H9 (cell line): ENCODE data around the gene DHRSX. TPM values are rescaled to one million over a fixed set of nuclear protein-coding genes. Genes with fewer than 3 reads are reported as not detected.
"Not testable (repeated sequence)": the region's sequence is repeated elsewhere in the genome, so short reads cannot be mapped to it uniquely, and the experiment has no call there.

Experiments used
- DNase-seq: peaks from one replicate; pipeline ENCODE4 v3.0.0-alpha.2; 2017
- H2AFZ ChIP-seq: one replicate; pipeline ENCODE4 v1.6.1; 2013; ENCODE audit warnings: mild to moderate bottlenecking, low read length, control low read depth, moderate library complexity
- H2AK5ac ChIP-seq: 2 replicates; pipeline ENCODE4 v1.6.1; 2013; ENCODE audit warnings: low read length, control low read depth, mixed read lengths; ENCODE audit not compliant: insufficient read length
- H2BK120ac ChIP-seq: one replicate; pipeline ENCODE4 v1.6.1; 2013; ENCODE audit warnings: low read depth, mild to moderate bottlenecking, low read length, control low read depth, inconsistent platforms; ENCODE audit not compliant: poor library complexity, severe bottlenecking
- H2BK12ac ChIP-seq: 2 replicates; pipeline ENCODE4 v1.6.1; 2013; ENCODE audit warnings: low read length, control low read depth, mixed read lengths, low read depth; ENCODE audit not compliant: insufficient read length
- H2BK15ac ChIP-seq: 2 replicates; pipeline ENCODE4 v1.6.1; 2013; ENCODE audit warnings: low read depth, low read length, control low read depth
- H2BK20ac ChIP-seq: one replicate; pipeline ENCODE4 v1.6.1; 2013; ENCODE audit warnings: low read depth, mild to moderate bottlenecking, low read length, control low read depth, inconsistent platforms; ENCODE audit not compliant: poor library complexity, severe bottlenecking
- H2BK5ac ChIP-seq: 2 replicates; pipeline ENCODE4 v1.6.1; 2013; ENCODE audit warnings: low read length, control low read depth, mixed read lengths; ENCODE audit not compliant: insufficient read length
- H3K14ac ChIP-seq: 2 replicates; pipeline ENCODE4 v1.6.1; 2013; ENCODE audit warnings: low read length, control low read depth; ENCODE audit not compliant: insufficient read depth
- H3K18ac ChIP-seq: 2 replicates; pipeline ENCODE4 v1.6.1; 2013; ENCODE audit warnings: low read depth, mild to moderate bottlenecking, mixed read lengths, low read length, control low read depth; ENCODE audit not compliant: insufficient read length
- H3K23ac ChIP-seq: 2 replicates; pipeline ENCODE4 v1.6.1; 2013; ENCODE audit warnings: low read length, control low read depth, mixed read lengths, low read depth; ENCODE audit not compliant: insufficient read length
- H3K23me2 ChIP-seq: 2 replicates; pipeline ENCODE4 v1.6.1; 2013; ENCODE audit warnings: low read depth, mild to moderate bottlenecking, mixed read lengths, low read length, control low read depth; ENCODE audit not compliant: insufficient read length, poor library complexity, severe bottlenecking
- H3K27ac ChIP-seq: 2 replicates; pipeline ENCODE4 v1.5.1; 2013; ENCODE audit warnings: low read length, control low read depth, mixed read lengths, low read depth; ENCODE audit not compliant: insufficient read length
- H3K27me3 ChIP-seq: 2 replicates; pipeline ENCODE4 v1.6.1; 2013; ENCODE audit warnings: low read length, control low read depth, inconsistent platforms; ENCODE audit not compliant: insufficient read depth
- H3K4ac ChIP-seq: 2 replicates; pipeline ENCODE4 v1.6.1; 2013; ENCODE audit warnings: low read depth, mild to moderate bottlenecking, control low read depth, inconsistent platforms, low read length, moderate library complexity
- H3K4me1 ChIP-seq: 2 replicates; pipeline ENCODE4 v1.6.1; 2013; ENCODE audit warnings: low read length, control low read depth, inconsistent platforms; ENCODE audit not compliant: insufficient read depth
- H3K4me2 ChIP-seq: 2 replicates; pipeline ENCODE4 v1.6.1; 2013; ENCODE audit warnings: low read length, control low read depth, mixed read lengths; ENCODE audit not compliant: insufficient read length, insufficient read depth
- H3K56ac ChIP-seq: 2 replicates; pipeline ENCODE4 v1.6.1; 2013; ENCODE audit warnings: low read depth, mild to moderate bottlenecking, mixed read lengths, low read length, control low read depth; ENCODE audit not compliant: insufficient read length
- H3K79me1 ChIP-seq: 2 replicates; pipeline ENCODE4 v1.6.1; 2013; ENCODE audit warnings: low read depth, mild to moderate bottlenecking, moderate library complexity, low read length, control low read depth, inconsistent platforms; ENCODE audit not compliant: insufficient read depth, poor library complexity, severe bottlenecking
- H3K79me2 ChIP-seq: 2 replicates; pipeline ENCODE4 v1.6.1; 2013; ENCODE audit warnings: low read length, control low read depth, inconsistent platforms; ENCODE audit not compliant: insufficient read depth
- H3K9ac ChIP-seq: 2 replicates; pipeline ENCODE4 v1.6.1; 2013; ENCODE audit warnings: low read length, control low read depth, mixed read lengths; ENCODE audit not compliant: insufficient read length; ENCODE audit errors: extremely low read depth
- H3K9me3 ChIP-seq: one replicate; pipeline ENCODE4 v1.6.1; 2013; ENCODE audit warnings: low read depth, low read length, inconsistent platforms; ENCODE audit not compliant: control insufficient read depth
- H3T11ph ChIP-seq: one replicate; pipeline ENCODE4 v1.6.1; 2013; ENCODE audit warnings: mild to moderate bottlenecking, low read length, control low read depth, inconsistent platforms
- H4K20me1 ChIP-seq: one replicate; pipeline ENCODE4 v1.6.1; 2013; ENCODE audit not compliant: control insufficient read depth, insufficient read length, insufficient read depth
- H4K5ac ChIP-seq: 2 replicates; pipeline ENCODE4 v1.6.1; 2013; ENCODE audit warnings: low read depth, mild to moderate bottlenecking, mixed read lengths, low read length, control low read depth; ENCODE audit not compliant: insufficient read length
- H4K8ac ChIP-seq: replicated peaks from 2 replicates; pipeline ENCODE4 v1.6.1; 2013; ENCODE audit warnings: low read length, control low read depth, mixed read lengths, low read depth; ENCODE audit not compliant: insufficient read length
- H4K91ac ChIP-seq: 2 replicates; pipeline ENCODE4 v1.6.1; 2013; ENCODE audit warnings: low read depth, mild to moderate bottlenecking, moderate library complexity, mixed read lengths, low read length, control low read depth; ENCODE audit not compliant: insufficient read length
- H3K27ac Mint-ChIP-seq, 3 experiments: 2 replicates in 2 of 3; 3 replicates in 1 of 3; pipeline ENCODE4 v1.8.0; 2020 to 2021; ENCODE audit warnings: mixed read lengths in 3 of 3, mild to moderate bottlenecking in 1 of 3, moderate library complexity in 1 of 3
- H3K27me3 Mint-ChIP-seq: 2 replicates; pipeline ENCODE4 v1.8.0; 2021; ENCODE audit warnings: low read depth, mild to moderate bottlenecking, moderate library complexity, mixed read lengths
- H3K36me3 Mint-ChIP-seq, 3 experiments: 2 replicates in 2 of 3; 3 replicates in 1 of 3; pipeline ENCODE4 v1.8.0; 2020 to 2021; ENCODE audit warnings: low read depth in 3 of 3, mixed read lengths in 3 of 3; ENCODE audit not compliant: insufficient read depth in 1 of 3
- H3K4me1 Mint-ChIP-seq, 2 experiments: 2 replicates each; pipeline ENCODE4 v1.8.0; 2020; ENCODE audit warnings: mixed read lengths in 2 of 2
- H3K4me3 Mint-ChIP-seq, 2 experiments: 2 replicates in 1 of 2; 3 replicates in 1 of 2; pipeline ENCODE4 v1.8.0; 2020 to 2021; ENCODE audit warnings: mild to moderate bottlenecking in 2 of 2, mixed read lengths in 2 of 2, moderate library complexity in 1 of 2
- H3K9me3 Mint-ChIP-seq, 2 experiments: 2 replicates in 1 of 2; 3 replicates in 1 of 2; pipeline ENCODE4 v1.8.0; 2020; ENCODE audit warnings: mild to moderate bottlenecking in 2 of 2, mixed read lengths in 2 of 2, moderate library complexity in 1 of 2
- WGBS: extraction: QIAGEN DNeasy Blood & Tissue Kit; methylation state at CpG from one replicate; pipeline ENCODE4 v1.1.7; 2013; ENCODE audit warnings: missing lambda C conversion rate, low lambda C conversion rate, mixed read lengths; ENCODE audit not compliant: insufficient read length; ENCODE audit errors: extremely low coverage; 5-methylcytosine and 5-hydroxymethylcytosine counted together
- total RNA-seq: library from RNA; stranded (reverse); gene quantifications from 2 replicates; pipeline ENCODE4 v1.2.1, GENCODE V29; 2021

The DHRSX gene
- total RNA-seq, 1 experiment from 2014 or later, result 44.0 TPM

GRCh38 chrX:2479982-2480381 is 20.8 kb downstream of the DHRSX start:
- H3K36me3 Mint-ChIP-seq, result peaks cover 15 to 39% (median 24%) of the 10 kb centered on the region in 3 experiments

More at GRCh38 chrX:2479982-2480381, 20.8 kb downstream of the DHRSX start:
- H3K4me1 Mint-ChIP-seq, result peaks cover 26 to 38% of the 10 kb centered on the region in 2 experiments
- H3K9ac ChIP-seq, H3K18ac ChIP-seq, H4K20me1 ChIP-seq, H3K27ac ChIP-seq, H3K27me3 Mint-ChIP-seq, H3K4me3 Mint-ChIP-seq, H3K79me1 ChIP-seq, H4K91ac ChIP-seq, H3T11ph ChIP-seq, H3K56ac ChIP-seq, H3K9me3 ChIP-seq, H2BK5ac ChIP-seq, H3K4me1 ChIP-seq, H3K9me3 Mint-ChIP-seq, H3K14ac ChIP-seq, H2BK120ac ChIP-seq, H2BK12ac ChIP-seq, H3K27me3 ChIP-seq, H2BK20ac ChIP-seq, H2BK15ac ChIP-seq, H3K4me2 ChIP-seq, H3K23me2 ChIP-seq, H3K4ac ChIP-seq, H4K8ac ChIP-seq, H4K5ac ChIP-seq, H3K27ac Mint-ChIP-seq, H2AFZ ChIP-seq, H2AK5ac ChIP-seq, H3K23ac ChIP-seq, DNase-seq: not testable (repeated sequence)
- peaks cover 12% of the 10 kb centered on the region; the same call in 1 of the 2 replicates for H3K79me2 ChIP-seq
- no CpG with 5 or more reads among the region's 5 CpGs for WGBS
